Measurements from ENCODE around the gene CHPT1.
"Not testable (repeated sequence)": the region's sequence is repeated elsewhere in the genome, so short reads cannot be mapped to it uniquely, and the experiment has no call there.

Gene CHPT1

DNA sequence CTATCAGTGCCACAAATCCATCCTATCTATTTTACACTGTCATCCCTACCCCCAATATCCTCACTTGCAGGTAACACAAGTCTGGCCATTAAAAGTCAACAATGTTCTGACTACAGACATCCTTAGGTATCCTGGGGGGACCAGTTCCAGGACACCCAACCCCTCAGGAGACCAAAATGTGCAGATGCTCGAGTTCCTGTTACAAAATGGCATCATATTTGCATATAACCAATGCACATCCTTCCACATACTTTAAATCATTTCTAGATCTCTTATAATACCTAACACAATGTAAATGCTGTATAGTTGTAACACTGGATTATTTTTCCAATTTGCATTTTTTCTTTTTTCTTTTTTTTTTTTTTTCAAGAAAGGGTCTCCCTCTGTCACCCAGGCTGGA lies 34.9 kb downstream of the CHPT1 start:
- no peak overlapping the region for H3K27ac ChIP-seq (ENCODE audit: low read depth, low read length)
- H3K9me2 ChIP-seq (replicated peaks; ENCODE audit: insufficient read depth, low read length): no peaks in the 10 kb centered on the region
- no peak overlapping the region for H3K4me2 ChIP-seq (ENCODE audit: low read depth, low read length, poor library complexity, severe bottlenecking)
- H3F3A ChIP-seq (ENCODE audit: insufficient read depth): peaks cover 4% of the 10 kb centered on the region; the same call in 1 of the 2 replicates
- peaks cover 12% of the 10 kb centered on the region for H3K36me3 ChIP-seq (ENCODE audit: low read length)
- TF ChIP-seq CTCF (IDR thresholded peaks at IDR 0.05; ENCODE audit: insufficient read depth, low read length, poor library complexity, severe bottlenecking) (no peak), EZH2phosphoT487 (conservative IDR thresholded peaks at IDR 0.05; ENCODE audit: low read length) (no peak)
- no peak overlapping the region for H3K4me3 ChIP-seq (ENCODE audit: insufficient read depth, low read length, poor library complexity, severe bottlenecking)
- H3K9ac ChIP-seq (ENCODE audit: low read length): no peak overlapping the region
- no peaks in the 10 kb centered on the region for H3K9me3 ChIP-seq (ENCODE audit: insufficient read depth, low read length)
- no peaks in the 10 kb centered on the region for H3K79me2 ChIP-seq (ENCODE audit: insufficient read depth, low read length)
- no peaks in the 10 kb centered on the region for H3K27me3 ChIP-seq (ENCODE audit: low read length)
- no peak overlapping the region for H2AFZ ChIP-seq (ENCODE audit: low read depth, low read length, severe bottlenecking)
- no peaks in the 10 kb centered on the region for H4K20me1 ChIP-seq (ENCODE audit: low read depth, low read length)

DNA sequence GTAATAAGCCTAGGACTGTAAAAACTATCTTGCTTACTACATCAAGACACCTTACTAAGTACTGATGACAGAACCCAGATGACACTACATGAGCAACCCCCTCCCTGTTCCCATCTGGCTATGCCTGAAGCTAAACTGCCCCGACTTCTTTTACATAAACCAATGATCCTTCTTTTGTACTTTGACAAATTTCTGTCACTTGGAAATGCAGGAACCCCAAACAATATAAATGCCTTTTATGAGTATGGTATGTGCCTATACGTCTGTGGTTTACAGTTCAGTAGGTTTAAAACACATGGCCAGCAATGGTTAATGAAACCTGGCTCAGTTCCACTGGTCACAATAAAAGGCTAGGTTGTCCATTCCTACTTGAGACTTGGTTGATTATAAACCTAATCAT lies 35.7 kb downstream of the CHPT1 start:
- H3K9me3 ChIP-seq (ENCODE audit: insufficient read depth, low read length): no peaks in the 10 kb centered on the region
- TF ChIP-seq CTCF (IDR thresholded peaks at IDR 0.05; ENCODE audit: insufficient read depth, low read length, poor library complexity, severe bottlenecking): no peak
- TF ChIP-seq EZH2phosphoT487 (conservative IDR thresholded peaks at IDR 0.05; ENCODE audit: low read length): no peak
- H3K79me2 ChIP-seq (ENCODE audit: insufficient read depth, low read length): no peaks in the 10 kb centered on the region
- no peak overlapping the region for H3K4me3 ChIP-seq (ENCODE audit: insufficient read depth, low read length, poor library complexity, severe bottlenecking)
- no peaks in the 10 kb centered on the region for H3K9me2 ChIP-seq (replicated peaks; ENCODE audit: insufficient read depth, low read length)
- no peak overlapping the region for H2AFZ ChIP-seq (ENCODE audit: low read depth, low read length, severe bottlenecking)
- no peak overlapping the region for H3K4me2 ChIP-seq (ENCODE audit: low read depth, low read length, poor library complexity, severe bottlenecking)
- no peak overlapping the region for H3K27ac ChIP-seq (ENCODE audit: low read depth, low read length)
- no peaks in the 10 kb centered on the region for H4K20me1 ChIP-seq (ENCODE audit: low read depth, low read length)
- peaks cover 4% of the 10 kb centered on the region; the same call in 1 of the 2 replicates for H3F3A ChIP-seq (ENCODE audit: insufficient read depth)
- no peaks in the 10 kb centered on the region for H3K27me3 ChIP-seq (ENCODE audit: low read length)
- peaks cover 12% of the 10 kb centered on the region for H3K36me3 ChIP-seq (ENCODE audit: low read length)
- H3K9ac ChIP-seq (ENCODE audit: low read length): no peak overlapping the region

GRCh38 chr12:101734482-101734881 lies 37.0 kb downstream of the CHPT1 start:
- not testable (repeated sequence) for H3K9me3 ChIP-seq (ENCODE audit: insufficient read depth, low read length); H4K20me1 ChIP-seq (ENCODE audit: low read depth, low read length); H3K4me2 ChIP-seq (ENCODE audit: low read depth, low read length, poor library complexity, severe bottlenecking); H3K9me2 ChIP-seq (replicated peaks; ENCODE audit: insufficient read depth, low read length); H3F3A ChIP-seq (ENCODE audit: insufficient read depth); H3K4me3 ChIP-seq (ENCODE audit: insufficient read depth, low read length, poor library complexity, severe bottlenecking); H3K27ac ChIP-seq (ENCODE audit: low read depth, low read length); H2AFZ ChIP-seq (ENCODE audit: low read depth, low read length, severe bottlenecking); H3K9ac ChIP-seq (ENCODE audit: low read length); H3K79me2 ChIP-seq (ENCODE audit: insufficient read depth, low read length); H3K27me3 ChIP-seq (ENCODE audit: low read length)
- H3K36me3 ChIP-seq (ENCODE audit: low read length): peaks cover 12% of the 10 kb centered on the region

- Histone ChIP-seq H3K27me3 (ENCODE audit: low read length) (no peaks in the 10 kb centered on the region), H3K36me3 (ENCODE audit: low read length) (peaks cover 6% of the 10 kb centered on the region; the same call in 1 of the 2 replicates), H2AFZ (ENCODE audit: low read depth, low read length, severe bottlenecking) (no peak overlapping the region), H3F3A (ENCODE audit: insufficient read depth) (peaks cover 4% of the 10 kb centered on the region; the same call in 1 of the 2 replicates), H4K20me1 (ENCODE audit: low read depth, low read length) (no peaks in the 10 kb centered on the region), H3K9ac (ENCODE audit: low read length) (no peak overlapping the region), H3K9me2 (replicated peaks; ENCODE audit: insufficient read depth, low read length) (no peaks in the 10 kb centered on the region), H3K9me3 (ENCODE audit: insufficient read depth, low read length) (no peaks in the 10 kb centered on the region), H3K4me2 (ENCODE audit: low read depth, low read length, poor library complexity, severe bottlenecking) (no peak overlapping the region), H3K79me2 (ENCODE audit: insufficient read depth, low read length) (no peaks in the 10 kb centered on the region), H3K27ac (ENCODE audit: low read depth, low read length) (no peak overlapping the region), H3K4me3 (ENCODE audit: insufficient read depth, low read length, poor library complexity, severe bottlenecking) (no peak overlapping the region)
- TF ChIP-seq CTCF (IDR thresholded peaks at IDR 0.05; ENCODE audit: insufficient read depth, low read length, poor library complexity, severe bottlenecking): no peak
- TF ChIP-seq EZH2phosphoT487 (conservative IDR thresholded peaks at IDR 0.05; ENCODE audit: low read length): no peak
These were observed 40.0 kb downstream of the CHPT1 start for GRCh38 chr12:101737476-101737875.

Measured in SU-DHL-6 (cell line).